Measurements from ENCODE around the gene CASZ1.

GRCh38 chr1:10771789-10772188 is 24.7 kb downstream of the CASZ1 start:
- TF ChIP-seq CTCF (IDR thresholded peaks at IDR 0.05) (no peak), POLR2A (IDR thresholded peaks at IDR 0.05) (no peak)
